Epithelial cell of esophagus (primary cell): ENCODE results near the gene RPL36AL.
"Not testable (repeated sequence)": the region's sequence is repeated elsewhere in the genome, so short reads cannot be mapped to it uniquely, and the experiment has no call there.

Experiments used
- DNase-seq: peaks from one replicate; pipeline ENCODE4 v3.0.0; 2010; ENCODE audit warnings: low read depth
- H3K4me3 ChIP-seq: 2 replicates; pipeline ENCODE4 v1.5.1; 2011; ENCODE audit warnings: mild to moderate bottlenecking, low read length, control low read depth
- CTCF ChIP-seq: IDR thresholded peaks from 2 replicates; pipeline ENCODE4 v1.5.1; 2011; ENCODE audit warnings: low read depth, mild to moderate bottlenecking, low read length, control low read depth, inconsistent platforms; ENCODE audit not compliant: insufficient read depth; ENCODE audit errors: missing control alignments

RPL36AL gene

GRCh38 chr14:49623941-49624839 lies 3.8 kb upstream of the RPL36AL start:
- no peak overlapping the region for H3K4me3 ChIP-seq
- DNase-seq, result peak; percentile 84
- no peak for TF ChIP-seq CTCF

DNA sequence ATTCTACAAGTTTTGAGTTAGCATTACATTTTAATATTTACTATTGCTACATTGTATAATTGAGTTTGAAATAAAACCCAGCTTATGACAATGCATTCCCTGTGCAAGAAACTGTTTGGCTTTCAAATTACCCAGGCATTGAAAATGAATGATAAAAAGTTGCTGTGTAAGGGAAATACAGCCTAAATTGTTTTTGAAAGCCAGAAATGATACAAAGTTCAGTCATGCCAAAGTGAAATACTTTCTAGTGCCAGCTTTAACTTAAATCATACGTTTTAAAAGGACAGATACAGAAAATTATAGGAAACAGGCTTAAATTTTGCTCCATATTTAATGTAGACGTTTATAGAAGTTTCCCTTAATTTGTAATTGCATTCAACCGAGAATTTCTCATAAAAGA lies 3.0 kb upstream of the RPL36AL start:
- H3K4me3 ChIP-seq, result peak overlapping the region; percentile 23
- no peak for TF ChIP-seq CTCF
- DNase-seq, result no peak

DNA sequence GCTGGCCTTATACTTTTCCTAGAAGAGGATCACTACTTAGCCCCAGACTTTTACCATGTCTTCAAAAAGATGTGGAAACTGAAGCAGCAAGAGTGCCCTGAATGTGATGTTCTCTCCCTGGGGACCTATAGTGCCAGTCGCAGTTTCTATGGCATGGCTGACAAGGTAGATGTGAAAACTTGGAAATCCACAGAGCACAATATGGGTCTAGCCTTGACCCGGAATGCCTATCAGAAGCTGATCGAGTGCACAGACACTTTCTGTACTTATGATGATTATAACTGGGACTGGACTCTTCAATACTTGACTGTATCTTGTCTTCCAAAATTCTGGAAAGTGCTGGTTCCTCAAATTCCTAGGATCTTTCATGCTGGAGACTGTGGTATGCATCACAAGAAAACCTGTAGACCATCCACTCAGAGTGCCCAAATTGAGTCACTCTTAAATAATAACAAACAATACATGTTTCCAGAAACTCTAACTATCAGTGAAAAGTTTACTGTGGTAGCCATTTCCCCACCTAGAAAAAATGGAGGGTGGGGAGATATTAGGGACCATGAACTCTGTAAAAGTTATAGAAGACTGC lies 1.7 kb upstream of the RPL36AL start:
- peak overlapping the region; percentile 98 for H3K4me3 ChIP-seq
- DNase-seq, result no peak
- TF ChIP-seq CTCF, result no peak

DNA sequence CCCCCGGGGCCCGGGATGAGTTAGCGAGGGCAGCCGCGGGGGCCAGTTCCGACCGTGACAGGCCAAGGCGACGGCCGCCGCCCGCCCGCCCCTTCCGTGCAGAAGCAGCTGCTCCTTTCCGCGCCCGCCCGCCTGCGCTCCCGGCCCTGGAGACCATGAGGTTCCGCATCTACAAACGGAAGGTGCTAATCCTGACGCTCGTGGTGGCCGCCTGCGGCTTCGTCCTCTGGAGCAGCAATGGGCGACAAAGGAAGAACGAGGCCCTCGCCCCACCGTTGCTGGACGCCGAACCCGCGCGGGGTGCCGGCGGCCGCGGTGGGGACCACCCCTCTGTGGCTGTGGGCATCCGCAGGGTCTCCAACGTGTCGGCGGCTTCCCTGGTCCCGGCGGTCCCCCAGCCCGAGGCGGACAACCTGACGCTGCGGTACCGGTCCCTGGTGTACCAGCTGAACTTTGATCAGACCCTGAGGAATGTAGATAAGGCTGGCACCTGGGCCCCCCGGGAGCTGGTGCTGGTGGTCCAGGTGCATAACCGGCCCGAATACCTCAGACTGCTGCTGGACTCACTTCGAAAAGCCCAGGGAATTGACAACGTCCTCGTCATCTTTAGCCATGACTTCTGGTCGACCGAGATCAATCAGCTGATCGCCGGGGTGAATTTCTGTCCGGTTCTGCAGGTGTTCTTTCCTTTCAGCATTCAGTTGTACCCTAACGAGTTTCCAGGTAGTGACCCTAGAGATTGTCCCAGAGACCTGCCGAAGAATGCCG lies 872 bp upstream of the RPL36AL start:
- no peak for TF ChIP-seq CTCF
- H3K4me3 ChIP-seq, result peak overlapping the region; percentile 98
- DNase-seq, result no peak

DNA sequence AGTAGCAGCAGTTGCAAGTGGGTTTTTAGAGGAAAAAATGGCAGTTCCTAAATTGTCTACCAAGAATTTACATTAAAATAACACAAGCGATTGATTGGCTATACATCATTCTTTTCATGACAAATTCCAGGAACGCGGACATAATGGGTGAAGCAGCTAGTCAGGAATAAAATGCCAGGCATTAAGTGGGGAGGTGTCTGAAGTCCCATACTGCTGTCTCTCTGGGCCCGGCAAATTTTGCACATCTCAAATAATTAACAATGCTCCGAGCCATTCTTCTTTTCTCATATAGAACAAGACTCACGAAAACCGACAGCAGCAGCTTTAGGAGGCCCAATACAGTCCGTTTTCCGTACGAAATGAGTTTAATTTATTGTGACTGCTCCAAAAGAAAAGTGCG lies 696 bp downstream of the RPL36AL start:
- peak overlapping the region; percentile 98 for H3K4me3 ChIP-seq
- TF ChIP-seq CTCF, result no peak
- no peak for DNase-seq

GRCh38 chr14:49619273-49619672 lies 1.2 kb downstream of the RPL36AL start:
- peak overlapping the region; percentile 98 for H3K4me3 ChIP-seq
- not testable (repeated sequence) for DNase-seq

GRCh38 chr14:49617852-49618519 lies 2.4 kb downstream of the RPL36AL start:
- H3K4me3 ChIP-seq, result no peak overlapping the region

More at GRCh38 chr14:49617852-49618519, 2.4 kb downstream of the RPL36AL start:
- no peak for TF ChIP-seq CTCF
- no peak for DNase-seq
